Uterus (tissue), 2 donors: ENCODE data around the gene EPS8L2.

ENCODE experiments used
- POLR2A ChIP-seq, 2 donors: fragments of 450-650 bp; IDR thresholded peaks; one replicate each; pipeline ENCODE4 v1.6.1; 2016; ENCODE audit warnings: antibody characterized with exemption in 2 of 2, mild to moderate bottlenecking in 1 of 2, moderate library complexity in 1 of 2
- TF ChIP-seq, protein P1 (sequence below), 4 experiments: fragments of 200-600 bp in 2 of 4; fragments of 450-650 bp in 2 of 4; sonication (generic) in 2 of 4; IDR thresholded peaks; one replicate each; pipeline ENCODE4 v1.5.1; 2016 to 2019; ENCODE audit warnings: antibody characterized with exemption in 4 of 4, mild to moderate bottlenecking in 2 of 4, moderate library complexity in 1 of 4

DNA sequence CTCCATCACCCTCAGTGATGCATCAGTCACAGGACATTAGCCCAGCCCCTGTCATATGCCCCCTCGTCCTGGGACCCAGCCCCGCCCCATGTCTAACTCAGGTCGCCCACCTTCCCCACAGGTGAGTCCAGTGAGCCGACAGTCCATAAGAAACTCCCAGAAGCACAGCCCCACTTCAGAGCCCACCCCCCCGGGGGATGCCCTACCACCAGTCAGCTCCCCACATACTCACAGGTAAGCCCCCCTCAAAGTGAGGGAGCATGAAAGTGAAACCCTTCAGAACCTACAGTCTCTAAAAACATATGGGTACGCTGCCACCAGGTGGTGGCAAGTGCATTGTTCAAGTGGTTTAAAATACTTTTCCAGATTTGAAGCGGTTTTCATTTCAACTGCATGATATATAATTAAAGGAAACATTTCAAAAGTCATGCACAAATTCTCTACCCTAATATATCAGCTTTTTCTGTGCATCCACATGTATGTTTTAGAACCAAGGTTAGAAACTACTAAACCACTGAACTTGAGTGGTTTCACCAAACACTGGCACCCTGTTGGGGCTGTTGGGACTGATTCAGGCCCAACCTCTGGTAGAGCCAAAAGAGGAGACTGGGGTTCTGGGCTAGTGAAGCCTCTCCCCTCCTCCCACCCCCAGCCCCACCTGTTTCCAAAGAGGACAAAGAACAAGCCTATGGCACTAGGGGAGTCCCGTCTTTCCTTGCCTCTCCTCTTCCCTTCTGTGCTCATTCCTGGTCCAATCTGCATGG lies 17.3 kb downstream of the EPS8L2 start:
- TF ChIP-seq, protein P1, sequence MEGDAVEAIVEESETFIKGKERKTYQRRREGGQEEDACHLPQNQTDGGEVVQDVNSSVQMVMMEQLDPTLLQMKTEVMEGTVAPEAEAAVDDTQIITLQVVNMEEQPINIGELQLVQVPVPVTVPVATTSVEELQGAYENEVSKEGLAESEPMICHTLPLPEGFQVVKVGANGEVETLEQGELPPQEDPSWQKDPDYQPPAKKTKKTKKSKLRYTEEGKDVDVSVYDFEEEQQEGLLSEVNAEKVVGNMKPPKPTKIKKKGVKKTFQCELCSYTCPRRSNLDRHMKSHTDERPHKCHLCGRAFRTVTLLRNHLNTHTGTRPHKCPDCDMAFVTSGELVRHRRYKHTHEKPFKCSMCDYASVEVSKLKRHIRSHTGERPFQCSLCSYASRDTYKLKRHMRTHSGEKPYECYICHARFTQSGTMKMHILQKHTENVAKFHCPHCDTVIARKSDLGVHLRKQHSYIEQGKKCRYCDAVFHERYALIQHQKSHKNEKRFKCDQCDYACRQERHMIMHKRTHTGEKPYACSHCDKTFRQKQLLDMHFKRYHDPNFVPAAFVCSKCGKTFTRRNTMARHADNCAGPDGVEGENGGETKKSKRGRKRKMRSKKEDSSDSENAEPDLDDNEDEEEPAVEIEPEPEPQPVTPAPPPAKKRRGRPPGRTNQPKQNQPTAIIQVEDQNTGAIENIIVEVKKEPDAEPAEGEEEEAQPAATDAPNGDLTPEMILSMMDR (IDR thresholded peaks at IDR 0.05) = peak; percentile 39 to 69 (median 50)
- no peak for TF ChIP-seq POLR2A (IDR thresholded peaks at IDR 0.05)
